Parathyroid adenoma (tissue), 2 donors: ENCODE data around the gene SPTSSA.

Experiments
- H2AFZ ChIP-seq: fragments of 300-600 bp; sonication (generic); one replicate; pipeline ENCODE4 v1.7.0; 2017; ENCODE audit warnings: antibody characterized with exemption, mild to moderate bottlenecking
- H3K27ac ChIP-seq: fragments of 300-600 bp; sonication (generic); one replicate; pipeline ENCODE4 v1.7.0; 2017
- H3K27me3 ChIP-seq: fragments of 300-600 bp; sonication (generic); one replicate; pipeline ENCODE4 v1.7.0; 2017; ENCODE audit warnings: low read length; ENCODE audit not compliant: control insufficient read depth, insufficient read depth
- H3K36me3 ChIP-seq: fragments of 300-600 bp; sonication (generic); one replicate; pipeline ENCODE4 v1.7.0; 2017; ENCODE audit warnings: low read length; ENCODE audit not compliant: control insufficient read depth, insufficient read depth
- H3K4me1 ChIP-seq: fragments of 300-600 bp; sonication (generic); one replicate; pipeline ENCODE4 v1.7.0; 2017; ENCODE audit warnings: control low read depth
- H3K4me2 ChIP-seq: fragments of 300-600 bp; sonication (generic); one replicate; pipeline ENCODE4 v1.7.0; 2017; ENCODE audit warnings: low read length
- H3K4me3 ChIP-seq: fragments of 300-600 bp; sonication (generic); one replicate; pipeline ENCODE4 v1.7.0; 2017; ENCODE audit warnings: low read depth, low read length
- H3K79me2 ChIP-seq: fragments of 300-600 bp; sonication (generic); one replicate; pipeline ENCODE4 v1.7.0; 2017; ENCODE audit warnings: control low read depth
- H3K9ac ChIP-seq: fragments of 300-600 bp; sonication (generic); one replicate; pipeline ENCODE4 v1.7.0; 2017; ENCODE audit warnings: mild to moderate bottlenecking
- H3K9me3 ChIP-seq: fragments of 300-600 bp; sonication (generic); one replicate; pipeline ENCODE4 v1.7.0; 2017; ENCODE audit warnings: low read length; ENCODE audit not compliant: control insufficient read depth
- CTCF ChIP-seq: fragments of 300-600 bp; sonication (generic); IDR thresholded peaks from one replicate; pipeline ENCODE4 v1.7.0; 2017; ENCODE audit warnings: antibody characterized with exemption, mild to moderate bottlenecking
- donor health status: primary hyperparathyroidism.

Gene SPTSSA

GRCh38 chr14:34475163-34475562 is 13.1 kb upstream of the SPTSSA start:
- Histone ChIP-seq H3K79me2 (no peaks in the 10 kb centered on the region), H3K27ac (no peak overlapping the region), H3K4me3 (no peak overlapping the region), H3K27me3 (no peaks in the 10 kb centered on the region), H3K9me3 (no peaks in the 10 kb centered on the region), H3K4me2 (no peak overlapping the region), H3K4me1 (no peaks in the 10 kb centered on the region), H3K36me3 (no peaks in the 10 kb centered on the region), H2AFZ (no peak overlapping the region), H3K9ac (no peak overlapping the region)
- TF ChIP-seq CTCF = no peak

GRCh38 chr14:34474187-34474679 is 12.2 kb upstream of the SPTSSA start:
- Histone ChIP-seq H3K9me3 (no peaks in the 10 kb centered on the region), H3K27ac (no peak overlapping the region), H2AFZ (no peak overlapping the region), H3K4me2 (no peak overlapping the region), H3K9ac (no peak overlapping the region), H3K4me3 (no peak overlapping the region), H3K27me3 (no peaks in the 10 kb centered on the region), H3K79me2 (no peaks in the 10 kb centered on the region), H3K4me1 (no peaks in the 10 kb centered on the region), H3K36me3 (no peaks in the 10 kb centered on the region)
- no peak for TF ChIP-seq CTCF

- no peaks in the 10 kb centered on the region for H3K9me3 ChIP-seq
- no peaks in the 10 kb centered on the region for H3K79me2 ChIP-seq
- no peak overlapping the region for H2AFZ ChIP-seq
- no peak overlapping the region for H3K4me3 ChIP-seq
- no peak overlapping the region for H3K4me2 ChIP-seq
- H3K27me3 ChIP-seq = no peaks in the 10 kb centered on the region
- H3K9ac ChIP-seq = no peak overlapping the region
- no peak for TF ChIP-seq CTCF
- H3K27ac ChIP-seq = no peak overlapping the region
- H3K4me1 ChIP-seq = no peaks in the 10 kb centered on the region
- no peaks in the 10 kb centered on the region for H3K36me3 ChIP-seq
These were observed 10.8 kb upstream of the SPTSSA start for GRCh38 chr14:34472706-34473279.

GRCh38 chr14:34470319-34470718 is 8.3 kb upstream of the SPTSSA start:
- Histone ChIP-seq H3K4me3 (no peak overlapping the region), H2AFZ (no peak overlapping the region), H3K9me3 (no peaks in the 10 kb centered on the region), H3K36me3 (no peaks in the 10 kb centered on the region), H3K27me3 (no peaks in the 10 kb centered on the region), H3K4me1 (no peaks in the 10 kb centered on the region), H3K4me2 (no peak overlapping the region), H3K79me2 (no peaks in the 10 kb centered on the region), H3K27ac (no peak overlapping the region), H3K9ac (no peak overlapping the region)
- no peak for TF ChIP-seq CTCF

GRCh38 chr14:34466691-34467090 is 4.7 kb upstream of the SPTSSA start:
- H3K4me3 ChIP-seq = no peak overlapping the region
- H3K4me1 ChIP-seq = peaks cover 2% of the 10 kb centered on the region
- H3K36me3 ChIP-seq = no peaks in the 10 kb centered on the region
- H3K27ac ChIP-seq = no peak overlapping the region
- no peak for TF ChIP-seq CTCF
- no peak overlapping the region for H2AFZ ChIP-seq
- H3K79me2 ChIP-seq = no peaks in the 10 kb centered on the region
- no peaks in the 10 kb centered on the region for H3K9me3 ChIP-seq
- H3K9ac ChIP-seq = no peak overlapping the region
- H3K27me3 ChIP-seq = no peaks in the 10 kb centered on the region
- no peak overlapping the region for H3K4me2 ChIP-seq
